SW480 (cell line): Measurements from ENCODE around the gene EME2.
"Not testable (repeated sequence)": the region's sequence is repeated elsewhere in the genome, so short reads cannot be mapped to it uniquely, and the experiment has no call there.

Experiments used
- DNase-seq: peaks from one replicate; pipeline ENCODE4 v3.0.0-alpha.2; 2016; ENCODE audit warnings: low spot score

EME2 gene

GRCh38 chr16:1791256-1791942 lies 18.8 kb downstream of the EME2 start:
- no peak for DNase-seq

GRCh38 chr16:1791943-1792812 lies 19.6 kb downstream of the EME2 start:
- no peak for DNase-seq

GRCh38 chr16:1792836-1793577 lies 20.4 kb downstream of the EME2 start:
- DNase-seq, result no peak

- DNase-seq, result no peak
Measured at GRCh38 chr16:1793578-1794220, 21.1 kb downstream of the EME2 start, which contains the start of gene IGFALS. TSS of gene IGFALS (minus strand) at chr16:1793705. CDS start at chr16:1793652, 53 bp downstream.

- no peak for DNase-seq
Measured at GRCh38 chr16:1794221-1794871, 21.7 kb downstream of the EME2 start.

GRCh38 chr16:1794908-1795666 lies 22.5 kb downstream of the EME2 start:
- DNase-seq, result no peak

- DNase-seq, result not testable (repeated sequence)
Measured at GRCh38 chr16:1799263-1799662, 26.7 kb downstream of the EME2 start.

GRCh38 chr16:1800701-1801100 lies 28.1 kb downstream of the EME2 start:
- no peak for DNase-seq

GRCh38 chr16:1807626-1808025 lies 35.0 kb downstream of the EME2 start:
- DNase-seq, result no peak

GRCh38 chr16:1808691-1809090 lies 36.1 kb downstream of the EME2 start:
- DNase-seq, result no peak

- no peak for DNase-seq
Measured at GRCh38 chr16:1809281-1809801, 36.7 kb downstream of the EME2 start.

- DNase-seq, result no peak
Measured at GRCh38 chr16:1810106-1810505, 37.5 kb downstream of the EME2 start.

- DNase-seq, result no peak
Measured at GRCh38 chr16:1810536-1810935, 37.9 kb downstream of the EME2 start.

GRCh38 chr16:1812732-1813163 lies 40.1 kb downstream of the EME2 start:
- peak; percentile 74 for DNase-seq

- no peak for DNase-seq
Measured at GRCh38 chr16:1815461-1815860, 42.9 kb downstream of the EME2 start.

GRCh38 chr16:1816396-1817275 lies 44.0 kb downstream of the EME2 start:
- DNase-seq, result no peak

- no peak for DNase-seq
Measured at GRCh38 chr16:1817276-1817589, 44.6 kb downstream of the EME2 start.

GRCh38 chr16:1817716-1818115 lies 45.1 kb downstream of the EME2 start:
- no peak for DNase-seq

GRCh38 chr16:1818204-1818872 lies 45.7 kb downstream of the EME2 start:
- no peak for DNase-seq
